Erythroblast (primary cell): ENCODE data around the gene CREBL2.

ENCODE experiments used
- GATA1 ChIP-seq: IDR thresholded peaks from 2 replicates; pipeline ENCODE4 v1.6.1; 2011; ENCODE audit warnings: low read depth, mild to moderate bottlenecking, control low read depth, low read length, moderate library complexity
- POLR2A ChIP-seq: IDR thresholded peaks from 2 replicates; pipeline ENCODE4 v1.6.1; 2011; ENCODE audit warnings: mild to moderate bottlenecking, low read length

- TF ChIP-seq POLR2A: no peak
- no peak for TF ChIP-seq GATA1
These were observed 682 bp downstream of the CREBL2 start for GRCh38 chr12:12612358-12612757.
